ENCODE data around the gene UHRF2. TPM values are rescaled to one million over a fixed set of nuclear protein-coding genes. Genes with fewer than 3 reads are reported as not detected.

UHRF2 gene
- total and polyA plus RNA-seq, 2 of the 13 experiments (the other 11 are each of a cell fraction or from before 2014, with no cell fraction given) = 42.1 to 44.2 TPM

- TF ChIP-seq AHDC1 (CRISPR knock-in tag; IDR thresholded peaks at IDR 0.05; ENCODE audit: borderline replicate concordance) = peak; percentile 49; the same call in 1 of the 2 replicates
- peak; percentile 70; the same call in 1 of the 2 replicates for TF ChIP-seq ZMYM2 (CRISPR knock-in tag; IDR thresholded peaks at IDR 0.05)
Observed at GRCh38 chr9:6407778-6408177, 5.2 kb upstream of the UHRF2 start (continued).

GRCh38 chr9:6408320-6408719, 4.7 kb upstream of the UHRF2 start:
- H3K36me3 ChIP-seq (replicated peaks in 1 of 2; ENCODE audit: control insufficient read depth in 1 of 2, insufficient read depth in 2 of 2, low read length in 2 of 2) = no peaks in the 10 kb centered on the region
- H4K20me1 ChIP-seq (ENCODE audit: insufficient read depth, low read length) = no peaks in the 10 kb centered on the region
- intact Hi-C loops (cut with micrococcal nuclease; ENCODE audit: unreplicated experiment) (no loop called here), in situ Hi-C loops (cut with HindIII; ENCODE audit: extremely low pct_ligation_motif_present, low pct_unique_long_range_greater_than_20kb) (no loop called here)
- ChIA-PET POLR2A (interaction anchor here (0.7 to 1.5 kb wide), 3 partner anchors 9 to 308 kb away, joined by 3 to 5 read pairs (median 3); no protein-coding TSS in a partner anchor), CTCF (ENCODE audit: low intra/inter-chr PET ratio, low total read pairs) (no interaction called here)
- H3K27ac ChIP-seq (ENCODE audit: extremely low read length, insufficient read depth, low read length) = no peak overlapping the region
- H2AFZ ChIP-seq (ENCODE audit: low read length) = no peak overlapping the region
- peak overlapping the region; percentile 68 for H3K4me2 ChIP-seq (ENCODE audit: low read depth, low read length)
- no peaks in the 10 kb centered on the region; a peak in 1 of 5 replicates for H3K27me3 ChIP-seq (ENCODE audit: control insufficient read depth in 1 of 2, insufficient read depth in 2 of 2, low read length in 2 of 2)
- no peak overlapping the region for H3K9ac ChIP-seq (ENCODE audit: insufficient read depth, low read depth, low read length)
- 34% methylated on average over 7 of the region's 8 CpGs for WGBS (ENCODE audit: low lambda C conversion rate)
- BruUV-seq (replicated peaks) = no TSS peak
- no peak overlapping the region for H3K4me3 ChIP-seq (replicated peaks in 1 of 3; ENCODE audit: insufficient read depth in 1 of 3, low read depth in 2 of 3, low read length in 3 of 3)
- FAIRE-seq = no peak
- no peak for DNase-seq (ENCODE audit: low spot score)
- H3K4me1 ChIP-seq (ENCODE audit: insufficient read depth, low read length) = peaks cover 31% of the 10 kb centered on the region
- peaks cover 1% of the 10 kb centered on the region for H3K79me2 ChIP-seq (ENCODE audit: insufficient read depth, low read length)
- ATAC-seq = no peak; the same call in 2 of the 3 replicates
- H3K9me3 ChIP-seq (ENCODE audit: low read length) = no peaks in the 10 kb centered on the region
- peak; percentile 91 for TF ChIP-seq USF2 (IDR thresholded peaks at IDR 0.05; ENCODE audit: low read depth, low read length)
- peak; percentile 85; the same call in 1 of the 2 replicates for TF ChIP-seq USF2 (CRISPR knock-in tag; IDR thresholded peaks at IDR 0.05; ENCODE audit: borderline replicate concordance)
- TF ChIP-seq HNRNPK (IDR thresholded peaks at IDR 0.05; ENCODE audit: low read depth, low read length, poor library complexity, severe bottlenecking) = no peak
- TF ChIP-seq HOMEZ (CRISPR knock-in tag; IDR thresholded peaks at IDR 0.05; ENCODE audit: low read depth) = 0 out of 2 replicates have a peak, but pooled peaks have one; percentile 5
- TF ChIP-seq SNAPC5 (CRISPR knock-in tag; IDR thresholded peaks at IDR 0.05; ENCODE audit: borderline replicate concordance) = no peak
- peak; percentile 43; the same call in 1 of the 2 replicates for TF ChIP-seq MAX (IDR thresholded peaks at IDR 0.05)
- TF ChIP-seq GZF1 (CRISPR knock-in tag; IDR thresholded peaks at IDR 0.05) = no peak
- TF ChIP-seq TSC22D2 (CRISPR knock-in tag; IDR thresholded peaks at IDR 0.05; ENCODE audit: borderline replicate concordance) = no peak
- no peak for TF ChIP-seq DNMT1 (CRISPR knock-in tag; IDR thresholded peaks at IDR 0.05)
- no peak for TF ChIP-seq ZNF660 (CRISPR knock-in tag; IDR thresholded peaks at IDR 0.05; ENCODE audit: borderline replicate concordance, low read depth)
- TF ChIP-seq NCOA1 (CRISPR knock-in tag; IDR thresholded peaks at IDR 0.05) = no peak
